GM12865 (cell line): ENCODE measurements around the gene HIPK2.

Experiments used
- DNase-seq: peaks from one replicate; pipeline ENCODE4 v3.0.0; 2010; ENCODE audit warnings: low read depth
- H3K4me3 ChIP-seq: 2 replicates; pipeline ENCODE4 v1.5.1; 2011; ENCODE audit warnings: mild to moderate bottlenecking, low read depth, low read length, control low read depth
- CTCF ChIP-seq: IDR thresholded peaks from 2 replicates; pipeline ENCODE4 v1.5.1; 2011; ENCODE audit warnings: low read length, control low read depth, low read depth, inconsistent platforms; ENCODE audit not compliant: insufficient read depth; ENCODE audit errors: missing control alignments

Gene HIPK2

GRCh38 chr7:139683137-139683921 is 94.5 kb downstream of the HIPK2 start:
- peak overlapping the region; percentile 47 for H3K4me3 ChIP-seq
- DNase-seq = peak; percentile 91
- TF ChIP-seq CTCF = no peak

GRCh38 chr7:139682136-139683013 is 95.4 kb downstream of the HIPK2 start:
- H3K4me3 ChIP-seq = peak overlapping the region; percentile 47
- peak; percentile 87 for DNase-seq
- no peak for TF ChIP-seq CTCF

- no peak for DNase-seq
- no peak for TF ChIP-seq CTCF
- H3K4me3 ChIP-seq = 0 out of 2 replicates have a peak overlapping the region, but pooled peaks have one; percentile 1
Observed at GRCh38 chr7:139681812-139682135, 96.0 kb downstream of the HIPK2 start.

- TF ChIP-seq CTCF = no peak
Observed at GRCh38 chr7:139681463-139681755, 96.4 kb downstream of the HIPK2 start.

GRCh38 chr7:139680676-139681462 is 96.9 kb downstream of the HIPK2 start:
- no peak for TF ChIP-seq CTCF
- DNase-seq = peak; percentile 89
- peak overlapping the region; percentile 5; the same call in 1 of the 2 replicates for H3K4me3 ChIP-seq

More at GRCh38 chr7:139681463-139681755, 96.4 kb downstream of the HIPK2 start:
- DNase-seq = peak; percentile 41
- peak overlapping the region; percentile 5; the same call in 1 of the 2 replicates for H3K4me3 ChIP-seq

- no peak overlapping the region for H3K4me3 ChIP-seq
- no peak for DNase-seq
- TF ChIP-seq CTCF = no peak
Observed at GRCh38 chr7:139679731-139680594, 97.8 kb downstream of the HIPK2 start.
